NCI-H345 (cell line): ENCODE results near the gene METAP2.

ENCODE experiments used
- DNase-seq: peaks from one replicate; lab custom pipeline; 2025; lab: John Stamatoyannopoulos, UW

Gene METAP2

GRCh38 chr12:95549392-95550084 lies 75.6 kb downstream of the METAP2 start:
- DNase-seq: no peak

- DNase-seq: no peak
Observed at GRCh38 chr12:95551305-95551704, 77.4 kb downstream of the METAP2 start, which contains the start of gene USP44. USP44 (minus strand) TSS chr12:95551476; CDS start chr12:95534256, 17,220 bp downstream.

- DNase-seq: no peak
Observed at GRCh38 chr12:95551913-95552516, 78.1 kb downstream of the METAP2 start.

- DNase-seq: no peak
Observed at GRCh38 chr12:95553197-95553943, 79.4 kb downstream of the METAP2 start.

GRCh38 chr12:95554532-95555071 lies 80.7 kb downstream of the METAP2 start:
- no peak for DNase-seq

- DNase-seq: no peak
Observed at GRCh38 chr12:95557625-95558024, 83.7 kb downstream of the METAP2 start.
